GM21576 (cell line): ENCODE results near the gene TNS4.
"Not testable (repeated sequence)": the region's sequence is repeated elsewhere in the genome, so short reads cannot be mapped to it uniquely, and the experiment has no call there.

Source experiments
- ATAC-seq: cut with Tn5 transposase; IDR thresholded peaks from one replicate; pipeline ENCODE4 v1.9.1; 2021; ENCODE audit warnings: mild to moderate bottlenecking, moderate library complexity; ENCODE audit not compliant: unreplicated experiment

Gene TNS4

GRCh38 chr17:40501499-40501911, at the start of gene TNS4:
TNS4 (minus strand) TSS chr17:40501623; CDS start chr17:40496425, 5,198 bp downstream.
- no peak for ATAC-seq

- no peak for ATAC-seq
These were observed 49.2 kb upstream of the TNS4 start for GRCh38 chr17:40550608-40551007.

- ATAC-seq, result no peak
These were observed 47.7 kb upstream of the TNS4 start for GRCh38 chr17:40548982-40549685.

- ATAC-seq, result no peak
These were observed 47.1 kb upstream of the TNS4 start for GRCh38 chr17:40548491-40548981.

- no peak for ATAC-seq
These were observed 46.5 kb upstream of the TNS4 start for GRCh38 chr17:40547785-40548478.

GRCh38 chr17:40547079-40547784, 45.8 kb upstream of the TNS4 start:
- ATAC-seq, result no peak

- ATAC-seq, result not testable (repeated sequence)
These were observed 45.1 kb upstream of the TNS4 start for GRCh38 chr17:40546497-40546896.

GRCh38 chr17:40545660-40546059, 44.2 kb upstream of the TNS4 start:
- ATAC-seq, result no peak

- ATAC-seq, result peak; percentile 49
These were observed 41.4 kb upstream of the TNS4 start for GRCh38 chr17:40542558-40543411.

- no peak for ATAC-seq
These were observed 40.6 kb upstream of the TNS4 start for GRCh38 chr17:40541873-40542557.

- ATAC-seq, result no peak
These were observed 39.8 kb upstream of the TNS4 start for GRCh38 chr17:40541060-40541872.

GRCh38 chr17:40540448-40540847, 39.0 kb upstream of the TNS4 start:
- no peak for ATAC-seq

- no peak for ATAC-seq
These were observed 38.4 kb upstream of the TNS4 start for GRCh38 chr17:40539711-40540411.

- ATAC-seq, result no peak
These were observed 37.7 kb upstream of the TNS4 start for GRCh38 chr17:40538936-40539705.

- ATAC-seq, result no peak
These were observed 36.9 kb upstream of the TNS4 start for GRCh38 chr17:40538019-40538935.

GRCh38 chr17:40536295-40537171, 35.1 kb upstream of the TNS4 start:
- no peak for ATAC-seq
